HG02981 (cell line): ENCODE measurements around the gene SLC37A2.
A peak's percentile ranks its signal among the peaks of the same experiment; 100 is the strongest.
"Not testable (repeated sequence)": the region's sequence is repeated elsewhere in the genome, so short reads cannot be mapped to it uniquely, and the experiment has no call there.

ENCODE experiments used
- ATAC-seq: cut with Tn5 transposase; IDR thresholded peaks from one replicate; pipeline ENCODE4 v1.9.1; 2021; ENCODE audit warnings: mild to moderate bottlenecking, moderate library complexity; ENCODE audit not compliant: unreplicated experiment

The SLC37A2 gene

GRCh38 chr11:125083312-125084056 is 20.4 kb downstream of the SLC37A2 start:
- no peak for ATAC-seq

GRCh38 chr11:125084057-125084416 is 20.9 kb downstream of the SLC37A2 start:
- no peak for ATAC-seq

GRCh38 chr11:125084761-125085231 is 21.7 kb downstream of the SLC37A2 start:
- no peak for ATAC-seq

GRCh38 chr11:125085301-125086081 is 22.4 kb downstream of the SLC37A2 start:
- no peak for ATAC-seq

GRCh38 chr11:125086633-125087296 is 23.7 kb downstream of the SLC37A2 start:
- no peak for ATAC-seq

- no peak for ATAC-seq
These were observed 25.0 kb downstream of the SLC37A2 start for GRCh38 chr11:125088123-125088522.

- no peak for ATAC-seq
These were observed 25.7 kb downstream of the SLC37A2 start for GRCh38 chr11:125088576-125089455.

GRCh38 chr11:125089481-125089880 is 26.4 kb downstream of the SLC37A2 start:
- not testable (repeated sequence) for ATAC-seq

- not testable (repeated sequence) for ATAC-seq
These were observed 27.0 kb downstream of the SLC37A2 start for GRCh38 chr11:125090151-125090550.

GRCh38 chr11:125090816-125091215 is 27.7 kb downstream of the SLC37A2 start:
- ATAC-seq, result no peak

GRCh38 chr11:125091247-125091876 is 28.3 kb downstream of the SLC37A2 start:
- ATAC-seq, result peak; percentile 54

GRCh38 chr11:125091877-125092664 is 29.0 kb downstream of the SLC37A2 start:
- no peak for ATAC-seq

GRCh38 chr11:125092669-125093068 is 29.6 kb downstream of the SLC37A2 start:
- ATAC-seq, result no peak

GRCh38 chr11:125093502-125093901 is 30.4 kb downstream of the SLC37A2 start:
- ATAC-seq, result no peak

- no peak for ATAC-seq
These were observed 31.6 kb downstream of the SLC37A2 start for GRCh38 chr11:125094731-125095130.

- ATAC-seq, result no peak
These were observed 37.0 kb downstream of the SLC37A2 start for GRCh38 chr11:125100136-125100535.

GRCh38 chr11:125101596-125101995 is 38.5 kb downstream of the SLC37A2 start:
- no peak for ATAC-seq

GRCh38 chr11:125102025-125102424 is 38.9 kb downstream of the SLC37A2 start:
- no peak for ATAC-seq

- ATAC-seq, result no peak
These were observed 39.4 kb downstream of the SLC37A2 start for GRCh38 chr11:125102510-125102909.
